Chondrocyte (in vitro differentiated cells): Measurements from ENCODE around the gene UBA1. TPM values are rescaled to one million over a fixed set of nuclear protein-coding genes. Genes with fewer than 3 reads are reported as not detected.

ENCODE experiments used
- DNase-seq: peaks from one replicate; pipeline ENCODE4 v3.0.0; 2021; ENCODE audit warnings: mixed read lengths, low spot score
- H3K27ac Mint-ChIP-seq: one replicate; pipeline ENCODE4 v1.8.0; 2021; ENCODE audit warnings: mild to moderate bottlenecking, moderate library complexity, mixed read lengths; ENCODE audit not compliant: unreplicated experiment
- H3K27me3 Mint-ChIP-seq: 2 replicates; pipeline ENCODE4 v1.8.0; 2021; ENCODE audit warnings: low read depth, mixed read lengths
- H3K36me3 Mint-ChIP-seq: 2 replicates; pipeline ENCODE4 v1.8.0; 2021; ENCODE audit warnings: low read depth, mixed read lengths
- H3K4me1 Mint-ChIP-seq: 2 replicates; pipeline ENCODE4 v1.8.0; 2021; ENCODE audit warnings: low read depth, mild to moderate bottlenecking, mixed read lengths
- H3K4me3 Mint-ChIP-seq: one replicate; pipeline ENCODE4 v1.8.0; 2021; ENCODE audit warnings: mild to moderate bottlenecking, moderate library complexity, mixed read lengths; ENCODE audit not compliant: unreplicated experiment
- H3K9me3 Mint-ChIP-seq: 2 replicates; pipeline ENCODE4 v1.8.0; 2021; ENCODE audit warnings: low read depth, mixed read lengths
- CTCF ChIP-seq: fragments of 200-600 bp; sonication (generic); IDR thresholded peaks from 2 replicates; pipeline ENCODE4 v1.5.0; 2021; ENCODE audit warnings: antibody characterized with exemption, mild to moderate bottlenecking, moderate library complexity
- total RNA-seq: library from RNA; stranded (reverse); gene quantifications from 3 replicates; pipeline ENCODE4 v1.2.1, GENCODE V29; 2021

The UBA1 gene
- total RNA-seq, 1 donor from 2014 or later: 311 TPM

GRCh38 chrX:47218280-47218919 lies 24.8 kb downstream of the UBA1 start, which contains the start of gene CDK16:
TSS of gene CDK16 (plus strand) at chrX:47218681. CDS start at chrX:47223558, 4,877 bp downstream.
- Mint-ChIP-seq H3K9me3 (no peaks in the 10 kb centered on the region), H3K4me3 (peak within 1 kb of the TSS; percentile 81), H3K27ac (peak within 1 kb of the TSS; percentile 100), H3K27me3 (no peaks in the 10 kb centered on the region), H3K36me3 (peaks cover 24% of the 10 kb centered on the region), H3K4me1 (peaks cover 62% of the 10 kb centered on the region)
- peak; percentile 94 for DNase-seq
- no peak for TF ChIP-seq CTCF

DNA sequence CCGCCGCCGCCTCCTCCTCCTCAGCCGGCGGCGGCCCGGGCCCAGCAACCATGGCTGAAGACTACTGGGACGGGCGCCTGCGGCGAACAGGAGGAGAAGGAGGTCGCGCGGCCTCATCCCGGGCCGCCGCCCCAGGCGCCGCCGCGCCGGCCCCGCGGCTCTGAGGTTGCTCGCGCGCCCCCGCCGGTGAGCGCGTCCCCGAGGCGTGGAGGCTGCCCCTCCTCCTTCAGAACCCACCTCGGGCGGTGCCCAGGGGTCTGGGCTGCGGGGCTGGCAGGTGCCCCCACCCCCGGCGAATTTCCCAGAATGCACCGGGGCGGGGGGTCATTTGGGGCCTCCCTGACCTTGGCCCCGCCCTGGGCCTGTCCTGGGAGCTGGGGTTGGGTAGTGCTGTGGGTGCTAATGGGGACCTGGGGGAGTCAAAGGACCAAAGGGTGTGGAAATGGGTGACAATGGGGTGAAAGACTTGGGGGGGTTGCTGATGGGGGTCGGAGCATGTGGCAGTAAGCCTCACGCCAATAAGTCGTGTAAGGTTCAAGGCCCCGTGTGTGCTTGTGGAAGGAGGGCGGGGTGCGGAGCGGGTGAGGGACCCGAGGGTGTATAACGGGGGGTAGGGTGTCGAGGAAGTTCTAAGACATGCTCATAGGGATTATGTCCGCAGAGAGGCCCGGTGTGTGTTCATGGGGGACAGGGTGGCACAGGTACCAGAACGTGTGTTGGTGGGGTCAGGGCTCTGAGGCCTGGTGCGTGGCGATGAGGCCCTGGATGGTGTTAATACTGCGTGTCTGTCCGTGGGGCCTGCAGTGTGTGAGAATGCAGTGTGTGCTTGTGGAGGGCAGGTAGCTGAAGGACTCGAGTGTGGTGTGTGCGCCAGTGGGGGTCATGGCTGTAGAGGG lies 25.5 kb downstream of the UBA1 start:
- H3K4me3 Mint-ChIP-seq: peak overlapping the region; percentile 81
- DNase-seq: peak; percentile 81
- no peaks in the 10 kb centered on the region for H3K27me3 Mint-ChIP-seq
- TF ChIP-seq CTCF: no peak
- H3K27ac Mint-ChIP-seq: peak overlapping the region; percentile 86
- H3K4me1 Mint-ChIP-seq: peaks cover 59% of the 10 kb centered on the region
- H3K36me3 Mint-ChIP-seq: peaks cover 22% of the 10 kb centered on the region
- H3K9me3 Mint-ChIP-seq: no peaks in the 10 kb centered on the region

- no peak for TF ChIP-seq CTCF
- Mint-ChIP-seq H3K4me3 (no peak overlapping the region), H3K36me3 (peaks cover 24% of the 10 kb centered on the region)
Observed at GRCh38 chrX:47221756-47222155, 28.1 kb downstream of the UBA1 start.

DNA sequence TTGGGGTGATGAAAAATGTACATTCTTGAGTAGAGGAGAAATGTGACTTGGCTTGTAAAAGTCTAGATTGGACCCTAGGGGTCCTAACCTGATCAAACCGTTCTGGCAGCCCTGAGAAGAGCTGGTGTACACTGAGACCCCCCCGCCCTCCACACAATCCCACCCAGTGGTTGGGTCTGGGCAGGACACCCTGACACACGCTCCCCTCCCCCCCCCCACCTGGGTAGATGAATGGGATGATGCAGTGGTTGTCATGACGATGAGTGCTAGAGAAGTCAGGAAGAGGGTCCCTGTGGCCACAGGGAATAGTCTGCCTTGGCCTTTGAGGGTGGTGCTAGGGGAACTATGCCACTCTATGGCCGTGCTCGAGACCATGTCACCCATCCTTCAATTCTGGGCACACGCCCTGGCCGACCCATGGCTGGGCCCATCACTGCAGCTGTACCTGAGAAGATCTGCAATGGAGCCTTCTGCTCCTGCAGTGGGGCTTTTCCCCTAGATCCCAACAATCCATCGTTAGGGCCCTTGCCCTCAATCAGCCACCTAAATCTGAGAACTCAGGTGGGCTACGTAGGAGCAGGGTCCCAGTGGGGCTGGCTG lies 29.2 kb downstream of the UBA1 start:
- Mint-ChIP-seq H3K27ac (no peak overlapping the region), H3K4me1 (peaks cover 27% of the 10 kb centered on the region), H3K36me3 (peaks cover 27% of the 10 kb centered on the region), H3K9me3 (no peaks in the 10 kb centered on the region), H3K4me3 (no peak overlapping the region), H3K27me3 (no peaks in the 10 kb centered on the region)
- TF ChIP-seq CTCF: no peak
- DNase-seq: peak; percentile 53

More at GRCh38 chrX:47221756-47222155, 28.1 kb downstream of the UBA1 start:
- Mint-ChIP-seq H3K9me3 (no peaks in the 10 kb centered on the region), H3K4me1 (peaks cover 36% of the 10 kb centered on the region), H3K27me3 (no peaks in the 10 kb centered on the region), H3K27ac (no peak overlapping the region)
- DNase-seq: peak; percentile 33
